Activated B cell treated with CpG ODN at 0.5 μM for 24 hours (primary cell): Measurements from ENCODE around the gene FHIT. TPM values are rescaled to one million over a fixed set of nuclear protein-coding genes. Genes with fewer than 3 reads are reported as not detected.

Source experiments
- ATAC-seq: fragments of 200-7000 bp; cut with Tn5 transposase; one replicate; pipeline ENCODE4 v1.10.0; 2021; ENCODE audit warnings: low read depth, mild to moderate bottlenecking, moderate library complexity
- CTCF ChIA-PET: fragments of 350-600 bp; sonication (Branson Sonifier 250); formaldehyde crosslinking; loops from one replicate; lab custom pipeline; 2021; ENCODE audit warnings: antibody characterized with exemption; lab: Charles Lee
- POLR2A ChIA-PET: fragments of 350-600 bp; sonication (Branson Sonifier 250); formaldehyde crosslinking; loops from one replicate; lab custom pipeline; 2021; ENCODE audit warnings: antibody characterized with exemption; lab: Charles Lee
- DNase-seq: peaks from one replicate; pipeline ENCODE4 v3.0.0; 2022
- H3K27ac Mint-ChIP-seq: one replicate; pipeline ENCODE4 v1.8.0; 2020; ENCODE audit warnings: mixed read lengths
- H3K27me3 Mint-ChIP-seq: one replicate; pipeline ENCODE4 v1.8.0; 2021; ENCODE audit warnings: mixed read lengths
- H3K36me3 Mint-ChIP-seq: one replicate; pipeline ENCODE4 v1.8.0; 2021; ENCODE audit warnings: low read depth, mixed read lengths
- H3K4me1 Mint-ChIP-seq: one replicate; pipeline ENCODE4 v1.8.0; 2021; ENCODE audit warnings: mixed read lengths
- H3K4me3 Mint-ChIP-seq: one replicate; pipeline ENCODE4 v1.8.0; 2020; ENCODE audit warnings: mild to moderate bottlenecking, mixed read lengths
- H3K9me3 Mint-ChIP-seq: one replicate; pipeline ENCODE4 v1.8.0; 2020; ENCODE audit warnings: mixed read lengths
- intact Hi-C: fragments of 100-400 bp; cut with micrococcal nuclease; formaldehyde crosslinking; loops from one replicate; pipeline ENCODE4 v1.15.1; 2024
- total RNA-seq: library from RNA; stranded (reverse); gene quantifications from 2 replicates; pipeline ENCODE4 v1.2.3, GENCODE V29; 2022
- TF ChIP-seq, protein P1 (sequence below): fragments of 200-600 bp; IDR thresholded peaks from one replicate; pipeline ENCODE4 v1.8.0; 2022; ENCODE audit warnings: antibody characterized with exemption, mild to moderate bottlenecking

FHIT gene
- total RNA-seq, 1 donor from 2014 or later, result 5.5 TPM

DNA sequence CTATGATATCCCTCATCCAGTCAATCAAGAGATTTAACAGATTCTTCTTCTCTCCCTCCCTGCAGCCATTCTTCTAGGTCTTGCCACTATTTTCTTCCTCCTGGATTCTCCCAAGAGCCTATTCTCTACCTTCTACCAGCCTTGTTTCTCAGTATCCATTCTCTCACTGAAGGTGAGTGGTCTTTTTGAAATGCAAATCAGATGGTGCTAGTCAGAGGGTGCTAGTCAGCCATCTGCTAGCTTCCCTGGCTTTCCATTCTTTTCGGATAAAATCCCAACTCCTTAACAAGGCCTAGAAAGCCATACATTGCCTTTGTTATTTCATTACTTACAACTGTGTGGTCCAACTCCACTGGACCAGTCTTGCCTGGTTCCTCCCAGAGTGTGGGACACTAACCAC lies 1467.1 kb downstream of the FHIT start:
- CTCF ChIA-PET, result no interaction called here
- DNase-seq (no peak), ATAC-seq (no peak)
- intact Hi-C loops, result no loop called here
- H3K27me3 Mint-ChIP-seq, result no peaks in the 10 kb centered on the region
- H3K36me3 Mint-ChIP-seq, result no peaks in the 10 kb centered on the region
- H3K4me1 Mint-ChIP-seq, result peaks cover 12% of the 10 kb centered on the region
- POLR2A ChIA-PET, result no interaction called here
- TF ChIP-seq, protein P1, sequence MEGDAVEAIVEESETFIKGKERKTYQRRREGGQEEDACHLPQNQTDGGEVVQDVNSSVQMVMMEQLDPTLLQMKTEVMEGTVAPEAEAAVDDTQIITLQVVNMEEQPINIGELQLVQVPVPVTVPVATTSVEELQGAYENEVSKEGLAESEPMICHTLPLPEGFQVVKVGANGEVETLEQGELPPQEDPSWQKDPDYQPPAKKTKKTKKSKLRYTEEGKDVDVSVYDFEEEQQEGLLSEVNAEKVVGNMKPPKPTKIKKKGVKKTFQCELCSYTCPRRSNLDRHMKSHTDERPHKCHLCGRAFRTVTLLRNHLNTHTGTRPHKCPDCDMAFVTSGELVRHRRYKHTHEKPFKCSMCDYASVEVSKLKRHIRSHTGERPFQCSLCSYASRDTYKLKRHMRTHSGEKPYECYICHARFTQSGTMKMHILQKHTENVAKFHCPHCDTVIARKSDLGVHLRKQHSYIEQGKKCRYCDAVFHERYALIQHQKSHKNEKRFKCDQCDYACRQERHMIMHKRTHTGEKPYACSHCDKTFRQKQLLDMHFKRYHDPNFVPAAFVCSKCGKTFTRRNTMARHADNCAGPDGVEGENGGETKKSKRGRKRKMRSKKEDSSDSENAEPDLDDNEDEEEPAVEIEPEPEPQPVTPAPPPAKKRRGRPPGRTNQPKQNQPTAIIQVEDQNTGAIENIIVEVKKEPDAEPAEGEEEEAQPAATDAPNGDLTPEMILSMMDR, result no peak
- no peak overlapping the region for H3K27ac Mint-ChIP-seq
- no peak overlapping the region for H3K4me3 Mint-ChIP-seq
- H3K9me3 Mint-ChIP-seq, result no peaks in the 10 kb centered on the region

DNA sequence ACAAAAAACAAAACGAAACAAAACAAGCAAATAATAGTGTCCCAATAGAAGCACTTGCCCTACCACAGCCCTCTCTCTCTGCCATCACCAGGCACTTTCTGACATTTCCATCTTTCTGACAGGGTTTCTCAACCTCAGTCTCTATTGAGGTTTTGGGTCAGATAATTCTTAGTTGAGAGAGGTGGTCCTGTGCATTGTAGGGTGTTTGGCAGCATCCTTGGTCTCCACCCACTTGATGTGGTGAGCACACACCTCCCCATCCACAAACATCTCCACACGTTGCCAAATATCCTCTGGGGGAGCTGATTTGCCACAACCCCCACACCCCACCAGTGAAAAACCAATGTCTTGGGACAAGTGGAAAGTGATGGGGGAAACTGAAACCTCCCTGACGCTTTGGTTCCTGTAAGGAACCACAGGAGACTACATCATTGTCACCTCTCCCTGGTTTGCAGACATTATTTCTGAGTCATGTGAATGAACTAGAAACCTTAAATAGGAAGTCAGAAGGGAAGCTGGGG lies 1467.7 kb downstream of the FHIT start:
- intact Hi-C loops, result no loop called here
- H3K9me3 Mint-ChIP-seq, result no peaks in the 10 kb centered on the region
- ChIA-PET CTCF (no interaction called here), POLR2A (no interaction called here)
- H3K36me3 Mint-ChIP-seq, result no peaks in the 10 kb centered on the region
- H3K4me1 Mint-ChIP-seq, result peaks cover 12% of the 10 kb centered on the region
- TF ChIP-seq, protein P1, result no peak
- peak; percentile 14 for ATAC-seq
- no peak overlapping the region for H3K27ac Mint-ChIP-seq
- DNase-seq, result no peak
- no peaks in the 10 kb centered on the region for H3K27me3 Mint-ChIP-seq
- no peak overlapping the region for H3K4me3 Mint-ChIP-seq

DNA sequence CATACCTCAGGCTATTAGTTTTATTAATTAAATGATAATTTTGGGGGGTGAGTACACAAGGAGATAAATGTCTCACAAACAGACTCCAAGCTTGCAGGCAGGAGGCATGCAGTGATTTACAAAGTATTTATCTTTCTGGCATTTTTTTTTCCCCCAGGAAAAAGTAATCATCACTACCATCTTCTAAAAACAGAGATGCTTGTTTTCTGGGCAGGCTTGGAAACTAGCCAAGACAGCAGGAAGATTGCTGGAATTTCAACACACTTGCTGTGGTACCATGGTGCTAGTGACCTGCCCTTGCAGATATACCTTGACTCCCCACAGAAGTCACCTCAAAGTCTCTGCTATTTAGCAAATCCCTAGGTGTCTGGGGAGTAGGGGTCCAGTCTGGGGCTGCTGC lies 1468.6 kb downstream of the FHIT start:
- intact Hi-C loops, result no loop called here
- Mint-ChIP-seq H3K4me1 (peaks cover 20% of the 10 kb centered on the region), H3K36me3 (no peaks in the 10 kb centered on the region), H3K9me3 (no peaks in the 10 kb centered on the region), H3K27me3 (no peaks in the 10 kb centered on the region), H3K4me3 (no peak overlapping the region), H3K27ac (no peak overlapping the region)
- TF ChIP-seq, protein P1, result no peak
- no peak for DNase-seq
- CTCF ChIA-PET, result no interaction called here
- no peak for ATAC-seq
- POLR2A ChIA-PET, result no interaction called here

DNA sequence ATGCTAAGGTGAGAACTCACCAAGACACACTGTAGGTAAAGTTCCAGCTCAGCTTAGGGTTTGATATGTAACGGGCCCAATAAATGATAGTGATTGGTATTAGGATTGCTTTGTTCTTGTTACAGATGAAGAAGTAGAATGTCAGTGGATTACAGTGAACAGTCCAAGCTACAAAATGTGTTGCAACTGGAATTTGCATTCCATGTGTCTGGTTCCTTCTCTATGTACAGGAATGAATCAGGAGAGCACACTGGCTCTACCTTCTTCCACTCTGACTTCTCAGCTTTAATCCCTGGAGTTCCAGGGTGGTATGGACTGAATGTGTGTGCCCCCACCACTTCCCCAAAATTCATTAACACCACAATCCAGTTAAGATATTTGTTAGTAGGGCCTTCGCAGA lies 1471.0 kb downstream of the FHIT start:
- DNase-seq (no peak), ATAC-seq (no peak)
- Mint-ChIP-seq H3K27me3 (no peaks in the 10 kb centered on the region), H3K4me1 (peaks cover 32% of the 10 kb centered on the region), H3K36me3 (no peaks in the 10 kb centered on the region), H3K4me3 (no peak overlapping the region), H3K9me3 (no peaks in the 10 kb centered on the region), H3K27ac (no peak overlapping the region)
- TF ChIP-seq, protein P1, result no peak
- intact Hi-C loops, result no loop called here
- POLR2A ChIA-PET, result no interaction called here
- CTCF ChIA-PET, result no interaction called here

DNA sequence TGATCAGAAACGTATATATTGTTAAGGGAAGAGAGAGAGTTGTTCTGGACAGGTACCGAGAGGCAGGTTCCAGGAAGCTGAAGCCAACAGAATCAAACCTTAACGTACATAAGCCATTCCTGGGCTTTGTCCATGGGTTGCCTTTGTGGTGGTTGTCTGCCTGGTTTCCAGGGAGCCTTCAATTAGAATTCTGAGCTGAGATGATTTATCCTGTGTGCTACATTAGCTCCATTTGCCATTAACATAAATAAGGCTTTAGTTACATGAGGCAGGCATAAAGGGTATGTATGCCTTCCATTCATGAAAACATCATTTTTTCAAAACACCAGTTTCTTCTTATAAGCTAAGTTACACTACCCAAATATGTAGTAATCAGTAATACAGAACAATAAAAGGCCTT lies 1472.0 kb downstream of the FHIT start:
- Mint-ChIP-seq H3K27ac (no peak overlapping the region), H3K36me3 (no peaks in the 10 kb centered on the region), H3K4me3 (no peak overlapping the region), H3K27me3 (no peaks in the 10 kb centered on the region), H3K4me1 (peaks cover 28% of the 10 kb centered on the region), H3K9me3 (no peaks in the 10 kb centered on the region)
- TF ChIP-seq, protein P1, result no peak
- ChIA-PET POLR2A (no interaction called here), CTCF (no interaction called here)
- intact Hi-C loops, result loop anchor here (5.0 kb wide), 1 partner anchor 63 kb away; no protein-coding TSS in a partner anchor
- no peak for DNase-seq
- no peak for ATAC-seq
